AG04449 (cell line): Measurements from ENCODE around the gene CXCL16.
"Not testable (repeated sequence)": the region's sequence is repeated elsewhere in the genome, so short reads cannot be mapped to it uniquely, and the experiment has no call there.

Source experiments
- CTCF ChIA-PET: fragments of 350-600 bp; formaldehyde crosslinking; extraction: SDS; loops from one replicate; lab custom pipeline; 2021; ENCODE audit warnings: antibody characterized with exemption; lab: Yijun Ruan, JAX
- POLR2A ChIA-PET: fragments of 400-600, 350-600 bp; formaldehyde crosslinking; extraction: SDS; loops from one replicate; lab custom pipeline; 2020; ENCODE audit warnings: antibody characterized with exemption, inconsistent platforms; lab: Yijun Ruan, JAX
- DNase-seq: peaks from one replicate; pipeline ENCODE4 v3.0.0-alpha.2; 2010; ENCODE audit warnings: low read depth, low spot score
- H3K4me3 ChIP-seq: 2 replicates; pipeline ENCODE4 v1.5.1; 2011; ENCODE audit warnings: low read depth, mild to moderate bottlenecking, control low read depth, low read length
- TF ChIP-seq, protein P1 (sequence below): IDR thresholded peaks from one replicate; pipeline ENCODE4 v1.5.1; 2011; ENCODE audit warnings: mild to moderate bottlenecking, moderate library complexity, low read length, control low read depth, inconsistent platforms; ENCODE audit not compliant: insufficient read depth; ENCODE audit errors: missing control alignments

Gene CXCL16

DNA sequence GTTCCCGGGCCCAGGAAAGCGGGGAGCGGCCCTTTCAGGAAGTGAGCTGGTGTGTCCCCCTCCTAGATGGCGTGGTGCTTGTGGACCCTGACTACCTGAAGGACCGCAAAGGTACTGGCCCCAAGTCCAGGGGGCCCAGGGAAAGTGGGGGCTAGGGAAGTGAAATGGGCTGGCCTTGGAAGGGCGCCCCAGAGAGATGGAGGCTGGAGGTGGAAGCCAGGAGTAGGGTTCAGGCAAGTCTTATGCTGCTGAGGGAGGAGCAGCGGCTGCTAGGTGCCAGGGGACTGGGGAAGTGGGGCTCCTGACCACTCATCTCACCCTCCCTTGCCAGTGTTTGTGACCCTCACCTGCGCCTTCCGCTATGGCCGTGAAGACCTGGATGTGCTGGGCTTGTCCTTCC is 23.6 kb downstream of the CXCL16 start:
- ChIA-PET CTCF (no interaction called here), POLR2A (no interaction called here)
- DNase-seq = no peak
- TF ChIP-seq, protein P1, sequence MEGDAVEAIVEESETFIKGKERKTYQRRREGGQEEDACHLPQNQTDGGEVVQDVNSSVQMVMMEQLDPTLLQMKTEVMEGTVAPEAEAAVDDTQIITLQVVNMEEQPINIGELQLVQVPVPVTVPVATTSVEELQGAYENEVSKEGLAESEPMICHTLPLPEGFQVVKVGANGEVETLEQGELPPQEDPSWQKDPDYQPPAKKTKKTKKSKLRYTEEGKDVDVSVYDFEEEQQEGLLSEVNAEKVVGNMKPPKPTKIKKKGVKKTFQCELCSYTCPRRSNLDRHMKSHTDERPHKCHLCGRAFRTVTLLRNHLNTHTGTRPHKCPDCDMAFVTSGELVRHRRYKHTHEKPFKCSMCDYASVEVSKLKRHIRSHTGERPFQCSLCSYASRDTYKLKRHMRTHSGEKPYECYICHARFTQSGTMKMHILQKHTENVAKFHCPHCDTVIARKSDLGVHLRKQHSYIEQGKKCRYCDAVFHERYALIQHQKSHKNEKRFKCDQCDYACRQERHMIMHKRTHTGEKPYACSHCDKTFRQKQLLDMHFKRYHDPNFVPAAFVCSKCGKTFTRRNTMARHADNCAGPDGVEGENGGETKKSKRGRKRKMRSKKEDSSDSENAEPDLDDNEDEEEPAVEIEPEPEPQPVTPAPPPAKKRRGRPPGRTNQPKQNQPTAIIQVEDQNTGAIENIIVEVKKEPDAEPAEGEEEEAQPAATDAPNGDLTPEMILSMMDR = no peak
- H3K4me3 ChIP-seq = no peak overlapping the region

DNA sequence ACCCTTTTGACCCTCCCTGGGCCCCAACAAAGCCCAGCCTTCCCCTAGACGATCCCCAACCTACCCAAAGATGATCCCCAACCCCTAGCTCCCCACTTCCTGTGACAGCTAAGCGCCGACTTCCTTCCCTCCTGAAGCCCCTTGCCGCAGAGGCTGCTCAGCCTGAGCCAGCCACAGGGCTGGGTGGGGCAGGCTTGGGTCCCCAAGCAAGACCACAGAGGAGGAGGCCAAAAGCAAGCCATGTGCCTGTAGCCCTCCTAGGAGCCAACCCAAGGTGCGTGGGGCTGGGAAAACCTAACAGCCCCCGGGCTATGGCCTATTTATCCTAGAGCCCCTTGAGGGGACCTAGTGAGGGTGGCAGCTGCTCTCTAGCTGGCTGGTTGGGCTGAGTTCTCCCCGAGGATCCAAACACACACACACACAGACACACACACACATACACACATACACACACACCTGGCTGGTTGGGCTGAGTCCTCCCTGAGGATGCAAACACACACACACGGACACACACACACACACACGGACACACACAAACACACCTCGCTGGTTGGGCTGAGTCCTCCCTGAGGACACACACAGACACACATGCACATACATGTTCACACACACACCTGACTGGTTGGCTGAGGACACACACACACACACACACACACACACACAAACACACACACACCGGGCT is 24.5 kb downstream of the CXCL16 start:
- no peak overlapping the region for H3K4me3 ChIP-seq
- DNase-seq = no peak
- POLR2A ChIA-PET = no interaction called here
- CTCF ChIA-PET = no interaction called here
- TF ChIP-seq, protein P1 = no peak

DNA sequence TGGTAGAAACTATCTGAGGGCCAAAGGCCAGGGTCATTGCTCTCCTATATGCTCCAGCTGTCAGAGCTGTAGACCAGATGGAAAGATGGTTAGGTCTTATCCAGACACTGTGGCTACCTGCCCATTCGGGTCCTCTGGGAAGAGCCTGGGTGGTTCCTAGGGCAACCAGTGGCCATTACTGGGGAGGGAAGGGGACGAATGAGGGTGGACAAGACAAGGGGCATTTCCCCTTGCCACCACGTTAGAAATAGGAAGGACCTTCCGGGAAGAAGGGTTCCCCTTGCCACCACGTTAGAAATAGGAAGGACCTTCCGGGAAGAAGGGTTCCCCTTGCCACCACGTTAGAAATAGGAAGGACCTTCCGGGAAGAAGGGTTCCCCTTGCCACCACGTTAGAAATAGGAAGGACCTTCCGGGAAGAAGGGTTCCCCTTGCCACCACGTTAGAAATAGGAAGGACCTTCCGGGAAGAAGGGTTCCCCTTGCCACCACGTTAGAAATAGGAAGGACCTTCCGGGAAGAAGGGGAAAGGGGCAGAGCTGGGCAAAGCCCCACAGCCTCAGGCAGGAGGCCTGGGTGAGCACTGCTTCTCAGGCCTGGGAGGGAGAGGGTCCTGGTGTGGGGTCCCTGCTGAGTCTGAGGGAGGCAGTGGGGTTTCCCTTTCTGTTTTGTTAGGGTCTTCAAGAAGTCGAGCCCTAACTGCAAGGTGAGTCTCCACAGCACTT is 25.2 kb downstream of the CXCL16 start:
- POLR2A ChIA-PET, CTCF ChIA-PET, DNase-seq, H3K4me3 ChIP-seq: not testable (repeated sequence)

DNA sequence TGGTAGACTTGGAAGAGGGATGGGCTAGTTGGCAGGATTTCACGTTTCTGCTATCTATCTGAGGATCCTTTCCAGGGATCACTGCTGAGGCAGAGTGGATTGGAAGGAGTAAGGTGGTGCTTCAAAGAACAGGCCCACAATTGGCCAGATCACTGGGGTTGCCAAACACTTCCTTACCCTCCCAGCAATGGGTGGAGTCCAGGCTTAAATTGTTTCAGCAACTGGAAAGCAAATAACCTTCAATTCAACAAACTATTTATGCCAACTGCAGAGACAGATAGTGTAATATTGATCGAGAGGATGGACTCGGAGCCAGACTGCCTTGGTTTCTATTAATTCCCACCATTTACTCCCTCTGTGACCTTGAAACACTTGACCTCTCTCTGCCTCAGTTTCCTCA is 27.2 kb downstream of the CXCL16 start:
- ChIA-PET POLR2A (no interaction called here), CTCF (no interaction called here)
- no peak for DNase-seq

DNA sequence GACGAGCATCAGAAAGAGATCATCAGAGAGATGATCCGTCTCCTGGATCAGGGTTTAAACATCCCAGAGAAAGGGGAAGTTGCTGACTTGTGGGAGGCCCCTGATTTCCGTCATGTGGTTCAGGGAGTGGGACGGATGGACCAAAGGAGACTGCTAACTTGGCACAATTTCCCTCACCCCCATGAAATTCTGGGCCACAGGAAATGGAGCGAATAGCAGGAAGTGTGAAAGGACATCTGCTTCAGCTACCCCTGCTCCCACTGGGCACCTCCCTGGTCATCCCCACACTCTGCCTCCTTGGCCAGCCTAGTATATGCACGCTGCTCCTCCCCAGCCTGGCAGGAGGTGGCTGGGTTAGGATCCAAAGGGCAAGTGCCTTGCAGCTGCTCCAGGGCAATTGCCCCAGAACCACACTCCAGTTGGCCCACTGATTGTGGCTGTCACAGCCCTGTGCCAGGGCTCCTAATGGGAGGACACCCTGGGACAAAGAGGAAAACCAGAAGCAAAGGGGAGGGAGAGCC is 28.0 kb downstream of the CXCL16 start:
- no peak overlapping the region; the same call in 1 of the 2 replicates for H3K4me3 ChIP-seq
- POLR2A ChIA-PET = no interaction called here
- TF ChIP-seq, protein P1 = no peak
- no peak for DNase-seq
- CTCF ChIA-PET = interaction anchor here (0.8 kb wide), 1 partner anchor 79 kb away, joined by 3 read pairs; no protein-coding TSS in a partner anchor

More for the DNA sequence above, 27.2 kb downstream of the CXCL16 start:
- TF ChIP-seq, protein P1 = no peak
- H3K4me3 ChIP-seq = no peak overlapping the region

DNA sequence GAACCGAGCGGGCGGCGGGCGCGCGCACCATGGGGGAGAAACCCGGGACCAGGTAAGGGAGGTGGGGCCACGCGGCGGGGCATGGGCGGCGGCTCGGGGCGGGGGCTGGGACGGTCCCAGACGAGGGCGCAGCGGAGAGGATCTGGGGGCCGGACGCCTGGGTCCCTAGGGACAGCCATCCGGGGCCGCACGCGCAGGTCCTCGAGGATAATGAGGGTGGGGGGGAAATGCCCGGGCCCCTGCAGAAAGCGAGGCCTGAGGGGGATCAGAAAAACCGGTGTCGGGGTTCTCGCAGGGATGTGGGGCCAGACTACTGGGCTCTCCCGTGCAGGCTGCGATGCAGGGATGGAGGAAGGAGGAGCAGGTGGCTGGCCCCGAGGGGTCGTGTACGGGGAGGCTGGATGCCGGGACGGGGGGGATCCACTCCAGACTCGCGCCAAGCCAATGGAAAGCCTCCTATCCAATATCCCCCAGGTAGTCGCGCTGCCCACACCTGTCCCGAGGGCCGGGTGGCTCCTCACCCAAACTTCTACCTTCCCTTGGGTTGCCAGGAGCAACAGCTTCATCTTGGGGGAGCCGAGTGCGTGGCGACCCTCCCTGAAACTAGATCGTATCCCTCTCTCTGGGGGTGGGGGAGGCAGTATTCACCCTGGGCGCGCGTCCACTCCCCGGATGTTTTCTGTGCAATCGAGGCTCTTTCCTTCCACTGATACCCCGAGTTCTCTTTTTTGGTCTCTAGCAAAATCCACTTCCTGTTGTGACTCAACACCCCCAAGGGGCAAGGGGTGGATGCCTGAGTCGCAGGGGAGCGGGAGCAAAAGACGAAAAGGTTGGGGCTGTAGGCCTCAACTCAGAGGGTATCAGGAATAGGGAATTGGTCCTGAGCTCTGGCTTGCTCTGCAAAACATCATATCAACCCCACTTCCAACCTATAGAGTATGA is 28.8 kb downstream of the CXCL16 start:
- ChIA-PET CTCF (interaction anchor here (0.8 to 3.3 kb wide), 9 partner anchors 20 to 357 kb away, joined by 3 to 38 read pairs (median 4); partner anchors contain the start of gene CHRNE), POLR2A (interaction anchor here (1.3 to 1.4 kb wide), 2 partner anchors 13 to 79 kb away, joined by 4 to 5 read pairs; no protein-coding TSS in a partner anchor)
- TF ChIP-seq, protein P1 = no peak
- H3K4me3 ChIP-seq = peak overlapping the region; percentile 65
- DNase-seq = no peak
